BJ (cell line): ENCODE measurements around the gene FER. TPM values are rescaled to one million over a fixed set of nuclear protein-coding genes. Genes with fewer than 3 reads are reported as not detected.
"Not testable (repeated sequence)": the region's sequence is repeated elsewhere in the genome, so short reads cannot be mapped to it uniquely, and the experiment has no call there.

Experiments
- CTCF ChIA-PET: fragments of 350-600 bp; formaldehyde crosslinking; extraction: SDS; loops from one replicate; lab custom pipeline; 2021; ENCODE audit warnings: antibody characterized with exemption, inconsistent platforms; lab: Yijun Ruan, JAX
- POLR2A ChIA-PET: fragments of 300-600 bp; sonication (Branson Sonifier 250); formaldehyde crosslinking; extraction: SDS; loops from one replicate; lab custom pipeline; 2021; ENCODE audit warnings: antibody characterized with exemption; lab: Charles Lee
- DNase-seq: peaks from one replicate; pipeline ENCODE4 v3.0.0-alpha.2; 2011; ENCODE audit warnings: low read depth
- H3K27me3 ChIP-seq: 2 replicates; pipeline ENCODE4 v1.6.0; 2011; ENCODE audit warnings: low read length; ENCODE audit not compliant: control insufficient read depth, insufficient read depth
- H3K36me3 ChIP-seq: 2 replicates; pipeline ENCODE4 v1.5.1; 2011; ENCODE audit warnings: low read length; ENCODE audit not compliant: control insufficient read depth, insufficient read depth
- H3K4me3 ChIP-seq: 2 replicates; pipeline ENCODE4 v1.5.1; 2011; ENCODE audit warnings: low read depth, mild to moderate bottlenecking, control low read depth, low read length
- CTCF ChIP-seq: IDR thresholded peaks from 2 replicates; pipeline ENCODE4 v1.5.1; 2011; ENCODE audit warnings: low read depth, mild to moderate bottlenecking, control low read depth, inconsistent platforms, low read length, moderate library complexity; ENCODE audit not compliant: insufficient read depth
- polyA plus RNA-seq: library from polyadenylated mRNA; depleted of rRNA; stranded (reverse); fragments of >200 nt; gene quantifications from 2 replicates; pipeline ENCODE4 v1.2.3, GENCODE V29; 2011

FER gene
- polyA plus RNA-seq, 1 experiment: 4.0 TPM

GRCh38 chr5:108786806-108787483 lies 39.2 kb downstream of the FER start:
- CTCF ChIA-PET: no interaction called here
- TF ChIP-seq CTCF: no peak
- Histone ChIP-seq H3K27me3 (no peaks in the 10 kb centered on the region), H3K36me3 (peaks cover 6% of the 10 kb centered on the region), H3K4me3 (no peak overlapping the region)
- no peak for DNase-seq
- POLR2A ChIA-PET: no interaction called here

- POLR2A ChIA-PET: no interaction called here
Measured at GRCh38 chr5:108788142-108788541, 40.4 kb downstream of the FER start.

GRCh38 chr5:108793207-108793606 lies 45.5 kb downstream of the FER start:
- CTCF ChIA-PET: interaction anchor here (0.8 kb wide), 1 partner anchor 38 kb away, joined by 3 read pairs; no protein-coding TSS in a partner anchor

More at GRCh38 chr5:108788142-108788541, 40.4 kb downstream of the FER start:
- TF ChIP-seq CTCF: no peak
- Histone ChIP-seq H3K36me3 (peaks cover 6% of the 10 kb centered on the region), H3K4me3 (no peak overlapping the region), H3K27me3 (no peaks in the 10 kb centered on the region)
- no peak for DNase-seq
- CTCF ChIA-PET: no interaction called here

GRCh38 chr5:108794349-108794748 lies 46.7 kb downstream of the FER start:
- DNase-seq, CTCF ChIA-PET, POLR2A ChIA-PET, H3K27me3 ChIP-seq, H3K4me3 ChIP-seq, H3K36me3 ChIP-seq: not testable (repeated sequence)

More at GRCh38 chr5:108793207-108793606, 45.5 kb downstream of the FER start:
- no peak for DNase-seq
- Histone ChIP-seq H3K4me3 (no peak overlapping the region), H3K36me3 (no peaks in the 10 kb centered on the region), H3K27me3 (no peaks in the 10 kb centered on the region)
- no peak for TF ChIP-seq CTCF
- POLR2A ChIA-PET: no interaction called here

GRCh38 chr5:108797396-108797795 lies 49.7 kb downstream of the FER start:
- TF ChIP-seq CTCF: no peak
- H3K4me3 ChIP-seq: no peak overlapping the region
- POLR2A ChIA-PET: no interaction called here
- no peaks in the 10 kb centered on the region for H3K27me3 ChIP-seq
- no peaks in the 10 kb centered on the region for H3K36me3 ChIP-seq
- CTCF ChIA-PET: no interaction called here
- no peak for DNase-seq

- POLR2A ChIA-PET: no interaction called here
- H3K4me3 ChIP-seq: no peak overlapping the region
- H3K27me3 ChIP-seq: no peaks in the 10 kb centered on the region
- CTCF ChIA-PET: no interaction called here
- no peak for TF ChIP-seq CTCF
- no peaks in the 10 kb centered on the region for H3K36me3 ChIP-seq
- DNase-seq: no peak
Measured at GRCh38 chr5:108797986-108798385, 50.3 kb downstream of the FER start.
